HCT116 (cell line): ENCODE measurements around the gene NTN4.

Experiments
- CEBPB ChIP-seq: IDR thresholded peaks from 2 replicates; pipeline ENCODE4 v1.6.1; 2012; ENCODE audit warnings: low read depth
- EZH2phosphoT487 ChIP-seq: fragments of 200-600 bp; IDR thresholded peaks from 2 replicates; pipeline ENCODE4 v1.6.1; 2018; ENCODE audit warnings: antibody characterized with exemption, borderline replicate concordance
- JUND ChIP-seq: IDR thresholded peaks from 2 replicates; pipeline ENCODE4 v1.6.1; 2012
- POLR2A ChIP-seq: IDR thresholded peaks from 2 replicates; pipeline ENCODE4 v1.7.0; 2011; ENCODE audit warnings: borderline replicate concordance; ENCODE audit not compliant: insufficient read depth, insufficient read length; ENCODE audit errors: extremely low read depth
- POLR2AphosphoS5 ChIP-seq: IDR thresholded peaks from 2 replicates; pipeline ENCODE4 v1.6.1; 2011; ENCODE audit warnings: mild to moderate bottlenecking, low read depth, low read length, moderate library complexity
- TCF7L2 ChIP-seq: IDR thresholded peaks from 2 replicates; pipeline ENCODE4 v1.7.0; 2011; ENCODE audit warnings: borderline replicate concordance, inconsistent platforms; ENCODE audit not compliant: insufficient read depth, insufficient read length; ENCODE audit errors: extremely low read depth
- YY1 ChIP-seq: IDR thresholded peaks from 2 replicates; pipeline ENCODE4 v1.6.1; 2011; ENCODE audit warnings: low read length, low read depth, moderate library complexity, mild to moderate bottlenecking; ENCODE audit not compliant: insufficient replicate concordance; ENCODE audit errors: extremely low read depth
- TF ChIP-seq, protein P1 (sequence below), 3 experiments: fragments of 200-600 bp in 1 of 3; sonication (generic) in 1 of 3; IDR thresholded peaks in 2 of 3; conservative IDR thresholded peaks in 1 of 3; 2 replicates each; pipeline ENCODE4 v1.5.1; 2012 to 2017; ENCODE audit warnings: low read depth in 2 of 3, low read length in 2 of 3, antibody characterized with exemption in 1 of 3, borderline replicate concordance in 1 of 3, control low read depth in 1 of 3, mild to moderate bottlenecking in 1 of 3, mixed read lengths in 1 of 3, mixed run types in 1 of 3, moderate library complexity in 1 of 3; ENCODE audit not compliant: insufficient read depth in 1 of 3
- TF ChIP-seq, protein P2 (sequence below): IDR thresholded peaks from 2 replicates; pipeline ENCODE4 v1.6.1; 2011; ENCODE audit warnings: mild to moderate bottlenecking, low read length, moderate library complexity; ENCODE audit not compliant: insufficient replicate concordance; ENCODE audit errors: extremely low read depth

DNA sequence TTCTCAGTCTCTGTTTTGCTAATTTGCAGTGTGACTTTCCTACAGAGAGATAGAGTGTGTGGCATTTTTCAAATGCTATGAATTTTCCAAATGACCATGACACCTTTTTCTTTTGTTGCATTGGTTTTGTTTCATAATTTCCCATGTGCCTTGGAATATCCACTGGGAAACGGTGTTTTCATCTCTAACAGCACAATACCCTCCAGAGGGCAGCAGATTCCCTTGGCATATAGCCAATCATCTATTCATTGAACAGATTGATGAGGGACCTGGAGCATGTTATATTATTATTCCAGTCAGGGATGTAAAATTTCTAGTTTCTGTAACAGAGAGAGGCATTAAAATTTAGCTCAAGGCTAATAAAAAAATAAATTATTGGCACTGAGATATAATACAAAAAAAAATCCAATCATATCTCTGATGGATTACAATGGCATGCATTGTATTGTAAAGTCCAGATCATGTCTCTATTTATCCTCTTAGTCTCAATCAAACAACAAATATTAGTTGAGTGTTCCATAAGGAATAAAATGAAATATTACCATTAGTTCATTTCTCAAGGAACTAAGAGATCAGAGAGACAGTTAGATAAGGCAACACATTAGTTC, 29.6 kb upstream of the NTN4 start:
- TF ChIP-seq JUND (no peak), EZH2phosphoT487 (no peak), POLR2A (no peak), TCF7L2 (no peak), CEBPB (no peak), POLR2AphosphoS5 (peak; percentile 64), YY1 (no peak)
- TF ChIP-seq, protein P1, sequence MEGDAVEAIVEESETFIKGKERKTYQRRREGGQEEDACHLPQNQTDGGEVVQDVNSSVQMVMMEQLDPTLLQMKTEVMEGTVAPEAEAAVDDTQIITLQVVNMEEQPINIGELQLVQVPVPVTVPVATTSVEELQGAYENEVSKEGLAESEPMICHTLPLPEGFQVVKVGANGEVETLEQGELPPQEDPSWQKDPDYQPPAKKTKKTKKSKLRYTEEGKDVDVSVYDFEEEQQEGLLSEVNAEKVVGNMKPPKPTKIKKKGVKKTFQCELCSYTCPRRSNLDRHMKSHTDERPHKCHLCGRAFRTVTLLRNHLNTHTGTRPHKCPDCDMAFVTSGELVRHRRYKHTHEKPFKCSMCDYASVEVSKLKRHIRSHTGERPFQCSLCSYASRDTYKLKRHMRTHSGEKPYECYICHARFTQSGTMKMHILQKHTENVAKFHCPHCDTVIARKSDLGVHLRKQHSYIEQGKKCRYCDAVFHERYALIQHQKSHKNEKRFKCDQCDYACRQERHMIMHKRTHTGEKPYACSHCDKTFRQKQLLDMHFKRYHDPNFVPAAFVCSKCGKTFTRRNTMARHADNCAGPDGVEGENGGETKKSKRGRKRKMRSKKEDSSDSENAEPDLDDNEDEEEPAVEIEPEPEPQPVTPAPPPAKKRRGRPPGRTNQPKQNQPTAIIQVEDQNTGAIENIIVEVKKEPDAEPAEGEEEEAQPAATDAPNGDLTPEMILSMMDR (IDR thresholded peaks at IDR 0.05 in 2 of 3, conservative IDR thresholded peaks at IDR 0.05 in 1 of 3; ENCODE audit: borderline replicate concordance in 1 of 3, insufficient read depth in 1 of 3, low read depth in 2 of 3, low read length in 2 of 3) = peak; percentile 60 to 80 (median 72); a peak in 5 of 6 replicates
- TF ChIP-seq, protein P2, sequence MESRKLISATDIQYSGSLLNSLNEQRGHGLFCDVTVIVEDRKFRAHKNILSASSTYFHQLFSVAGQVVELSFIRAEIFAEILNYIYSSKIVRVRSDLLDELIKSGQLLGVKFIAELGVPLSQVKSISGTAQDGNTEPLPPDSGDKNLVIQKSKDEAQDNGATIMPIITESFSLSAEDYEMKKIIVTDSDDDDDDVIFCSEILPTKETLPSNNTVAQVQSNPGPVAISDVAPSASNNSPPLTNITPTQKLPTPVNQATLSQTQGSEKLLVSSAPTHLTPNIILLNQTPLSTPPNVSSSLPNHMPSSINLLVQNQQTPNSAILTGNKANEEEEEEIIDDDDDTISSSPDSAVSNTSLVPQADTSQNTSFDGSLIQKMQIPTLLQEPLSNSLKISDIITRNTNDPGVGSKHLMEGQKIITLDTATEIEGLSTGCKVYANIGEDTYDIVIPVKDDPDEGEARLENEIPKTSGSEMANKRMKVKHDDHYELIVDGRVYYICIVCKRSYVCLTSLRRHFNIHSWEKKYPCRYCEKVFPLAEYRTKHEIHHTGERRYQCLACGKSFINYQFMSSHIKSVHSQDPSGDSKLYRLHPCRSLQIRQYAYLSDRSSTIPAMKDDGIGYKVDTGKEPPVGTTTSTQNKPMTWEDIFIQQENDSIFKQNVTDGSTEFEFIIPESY = no peak
